WTC11 (cell line): ENCODE measurements around the gene RAB40B. TPM values are rescaled to one million over a fixed set of nuclear protein-coding genes. Genes with fewer than 3 reads are reported as not detected.

Experiments used
- ATAC-seq: fragments of 200-7000 bp; cut with Tn5 transposase; 2 replicates; pipeline ENCODE4 v1.10.0; 2021; ENCODE audit warnings: mild to moderate bottlenecking, moderate library complexity
- CTCF ChIA-PET: fragments of 300-600 bp; sonication (Branson Sonifier 250); formaldehyde crosslinking; loops from one replicate; lab custom pipeline; 2021; ENCODE audit warnings: antibody characterized with exemption; lab: Charles Lee
- POLR2A ChIA-PET: fragments of 350-600 bp; sonication (Branson Sonifier 250); formaldehyde crosslinking; loops from one replicate; lab custom pipeline; 2021; ENCODE audit warnings: antibody characterized with exemption; lab: Charles Lee
- DNase-seq: peaks from one replicate; pipeline ENCODE4 v3.0.0; 2021; ENCODE audit warnings: low spot score
- H3K27ac Mint-ChIP-seq: 2 replicates; pipeline ENCODE4 v1.8.0; 2021; ENCODE audit warnings: mixed read lengths
- H3K27me3 Mint-ChIP-seq: 2 replicates; pipeline ENCODE4 v1.8.0; 2021; ENCODE audit warnings: low read depth, mild to moderate bottlenecking, moderate library complexity, mixed read lengths
- H3K36me3 Mint-ChIP-seq: 2 replicates; pipeline ENCODE4 v1.8.0; 2021; ENCODE audit warnings: mixed read lengths
- H3K4me1 Mint-ChIP-seq: 2 replicates; pipeline ENCODE4 v1.8.0; 2022; ENCODE audit warnings: mixed read lengths
- H3K4me3 Mint-ChIP-seq: 2 replicates; pipeline ENCODE4 v1.8.0; 2021; ENCODE audit warnings: mild to moderate bottlenecking, moderate library complexity, mixed read lengths
- H3K9me3 Mint-ChIP-seq: 2 replicates; pipeline ENCODE4 v1.8.0; 2021; ENCODE audit warnings: mixed read lengths
- CDX4 ChIP-seq: fragments of 250-450 bp; sonication (Bioruptor Pico); IDR thresholded peaks from 2 replicates; pipeline ENCODE4 v1.9.0; 2021; ENCODE audit warnings: moderate library complexity, mild to moderate bottlenecking, inconsistent platforms, borderline replicate concordance
- ELF4 ChIP-seq: sonication (generic); formaldehyde crosslinking; IDR thresholded peaks from 2 replicates; pipeline ENCODE4 v1.8.1; 2022; ENCODE audit warnings: low read depth, mild to moderate bottlenecking, moderate library complexity, missing genetic modification reagents
- FOXP1 ChIP-seq: sonication (generic); formaldehyde crosslinking; IDR thresholded peaks from 2 replicates; pipeline ENCODE4 v1.8.0; 2022; ENCODE audit warnings: missing genetic modification reagents, mild to moderate bottlenecking, moderate library complexity, borderline replicate concordance
- HMGA2 ChIP-seq: fragments of 250-450 bp; sonication (Bioruptor Pico); IDR thresholded peaks from 2 replicates; pipeline ENCODE4 v1.4.0; 2021; ENCODE audit warnings: mild to moderate bottlenecking, moderate library complexity
- HMGXB4 ChIP-seq: sonication (generic); formaldehyde crosslinking; IDR thresholded peaks from 2 replicates; pipeline ENCODE4 v1.8.1; 2023; ENCODE audit warnings: mild to moderate bottlenecking, moderate library complexity, missing genetic modification reagents
- IRF1 ChIP-seq: sonication (generic); formaldehyde crosslinking; IDR thresholded peaks from 2 replicates; pipeline ENCODE4 v1.8.0; 2023; ENCODE audit warnings: missing genetic modification reagents
- SMAD4 ChIP-seq: sonication (generic); formaldehyde crosslinking; IDR thresholded peaks from 2 replicates; pipeline ENCODE4 v1.8.0; 2022; ENCODE audit warnings: mild to moderate bottlenecking, missing genetic modification reagents
- STAT6 ChIP-seq: sonication (generic); formaldehyde crosslinking; conservative IDR thresholded peaks from 2 replicates; pipeline ENCODE4 v1.8.1; 2023; ENCODE audit warnings: mild to moderate bottlenecking, low read depth, missing genetic modification reagents, moderate library complexity
- TEAD1 ChIP-seq: sonication (generic); formaldehyde crosslinking; IDR thresholded peaks from 2 replicates; pipeline ENCODE4 v1.8.0; 2022; ENCODE audit warnings: mild to moderate bottlenecking, missing genetic modification reagents
- USF1 ChIP-seq: sonication (generic); formaldehyde crosslinking; IDR thresholded peaks from 2 replicates; pipeline ENCODE4 v1.8.0; 2022; ENCODE audit warnings: mild to moderate bottlenecking, missing genetic modification reagents
- ZBTB21 ChIP-seq: sonication (generic); formaldehyde crosslinking; IDR thresholded peaks from 2 replicates; pipeline ENCODE4 v1.8.1; 2023; ENCODE audit warnings: mild to moderate bottlenecking, missing genetic modification reagents, borderline replicate concordance
- ZBTB43 ChIP-seq: sonication (generic); formaldehyde crosslinking; IDR thresholded peaks from 2 replicates; pipeline ENCODE4 v1.8.1; 2023; ENCODE audit warnings: mild to moderate bottlenecking, missing genetic modification reagents
- ZNF121 ChIP-seq: sonication (generic); formaldehyde crosslinking; IDR thresholded peaks from 2 replicates; pipeline ENCODE4 v1.8.0; 2023; ENCODE audit warnings: missing genetic modification reagents
- ZNF281 ChIP-seq: sonication (generic); formaldehyde crosslinking; IDR thresholded peaks from 2 replicates; pipeline ENCODE4 v1.8.0; 2023; ENCODE audit warnings: mild to moderate bottlenecking, missing genetic modification reagents
- total RNA-seq: library from RNA; stranded (reverse); gene quantifications from 3 replicates; pipeline ENCODE4 v1.2.3, GENCODE V29; 2021

RAB40B gene
- total RNA-seq, 1 experiment from 2014 or later = 3.1 TPM

GRCh38 chr17:82657926-82658325 is 40.6 kb downstream of the RAB40B start:
- CTCF ChIA-PET = interaction anchor here (1.0 to 1.3 kb wide), 2 partner anchors 11 to 107 kb away, joined by 3 to 8 read pairs; no protein-coding TSS in a partner anchor
- POLR2A ChIA-PET = interaction anchor here (0.6 kb wide), 1 partner anchor 59 kb away, joined by 4 read pairs; the partner anchor contains the start of gene FN3KRP
- Mint-ChIP-seq H3K27me3 (no peaks in the 10 kb centered on the region), H3K4me1 (no peaks in the 10 kb centered on the region), H3K4me3 (no peak overlapping the region), H3K9me3 (peaks cover 10% of the 10 kb centered on the region), H3K36me3 (no peaks in the 10 kb centered on the region; the same call in 1 of the 2 replicates), H3K27ac (no peak overlapping the region)
- no peak for ATAC-seq
- no peak for TF ChIP-seq HMGXB4 (CRISPR knock-in tag)
- TF ChIP-seq ZNF121 (CRISPR knock-in tag) = no peak
- no peak for TF ChIP-seq STAT6 (CRISPR knock-in tag)
- TF ChIP-seq CDX4 (CRISPR knock-in tag) = no peak
- TF ChIP-seq ZBTB21 (CRISPR knock-in tag) = no peak
- TF ChIP-seq TEAD1 (CRISPR knock-in tag) = no peak
- no peak for TF ChIP-seq USF1 (CRISPR knock-in tag)
- no peak for TF ChIP-seq SMAD4 (CRISPR knock-in tag)
- no peak for TF ChIP-seq ZBTB43 (CRISPR knock-in tag)
- no peak for TF ChIP-seq FOXP1 (CRISPR knock-in tag)
- no peak for TF ChIP-seq HMGA2 (CRISPR knock-in tag)
- no peak for TF ChIP-seq ELF4 (CRISPR knock-in tag)
- no peak for TF ChIP-seq IRF1 (CRISPR knock-in tag)
- no peak for TF ChIP-seq ZNF281 (CRISPR knock-in tag)
- DNase-seq = no peak
